ENCODE measurements around the gene TRIM23.
A peak's percentile ranks its signal among the peaks of the same experiment; 100 is the strongest.
"Not testable (repeated sequence)": the region's sequence is repeated elsewhere in the genome, so short reads cannot be mapped to it uniquely, and the experiment has no call there.

TRIM23 gene

GRCh38 chr5:65624025-65624570 is at the start of gene TRIM23:
TRIM23 (minus strand) TSS chr5:65624333; CDS start chr5:65624274, 59 bp downstream.
- DNase-seq: peak; percentile 92

DNA sequence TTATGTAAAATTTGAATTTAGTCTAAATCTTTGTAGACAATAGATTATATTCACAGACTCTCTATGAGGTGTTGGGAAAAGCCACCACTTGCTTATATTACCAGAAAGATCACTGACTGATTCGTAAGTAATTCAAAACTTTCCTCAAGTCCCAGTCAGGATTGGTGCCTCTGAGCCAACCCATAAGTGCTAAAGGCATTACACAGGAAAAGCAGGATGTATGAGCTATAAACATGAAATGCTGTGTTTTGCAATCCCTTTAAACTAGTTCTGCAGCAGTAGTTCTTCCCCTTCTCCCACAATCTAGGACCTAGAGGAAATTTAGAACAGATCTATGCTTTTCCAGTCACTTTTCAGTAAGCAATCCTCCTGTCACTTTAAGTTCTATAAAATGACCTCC is 48.7 kb upstream of the TRIM23 start:
- DNase-seq: no peak

DNA sequence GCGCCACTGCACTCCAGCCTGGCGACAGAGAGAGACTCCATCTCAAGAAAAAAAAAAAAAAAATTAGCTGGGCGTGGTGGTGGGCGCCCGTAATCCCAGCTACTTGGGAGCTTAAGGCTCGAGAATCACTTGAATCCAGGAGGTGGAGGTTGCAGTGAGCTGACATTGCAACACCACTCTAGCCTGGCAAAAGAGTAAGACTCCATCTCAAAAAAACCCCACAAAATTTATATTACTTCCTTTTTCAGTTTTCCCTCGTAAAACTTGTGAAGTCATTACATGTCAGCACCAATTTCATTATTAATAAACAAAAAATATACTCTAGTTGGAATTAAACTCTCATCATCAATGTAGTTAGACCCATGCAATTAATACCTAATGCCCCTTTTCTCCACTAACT is 44.6 kb upstream of the TRIM23 start:
- DNase-seq: no peak

DNA sequence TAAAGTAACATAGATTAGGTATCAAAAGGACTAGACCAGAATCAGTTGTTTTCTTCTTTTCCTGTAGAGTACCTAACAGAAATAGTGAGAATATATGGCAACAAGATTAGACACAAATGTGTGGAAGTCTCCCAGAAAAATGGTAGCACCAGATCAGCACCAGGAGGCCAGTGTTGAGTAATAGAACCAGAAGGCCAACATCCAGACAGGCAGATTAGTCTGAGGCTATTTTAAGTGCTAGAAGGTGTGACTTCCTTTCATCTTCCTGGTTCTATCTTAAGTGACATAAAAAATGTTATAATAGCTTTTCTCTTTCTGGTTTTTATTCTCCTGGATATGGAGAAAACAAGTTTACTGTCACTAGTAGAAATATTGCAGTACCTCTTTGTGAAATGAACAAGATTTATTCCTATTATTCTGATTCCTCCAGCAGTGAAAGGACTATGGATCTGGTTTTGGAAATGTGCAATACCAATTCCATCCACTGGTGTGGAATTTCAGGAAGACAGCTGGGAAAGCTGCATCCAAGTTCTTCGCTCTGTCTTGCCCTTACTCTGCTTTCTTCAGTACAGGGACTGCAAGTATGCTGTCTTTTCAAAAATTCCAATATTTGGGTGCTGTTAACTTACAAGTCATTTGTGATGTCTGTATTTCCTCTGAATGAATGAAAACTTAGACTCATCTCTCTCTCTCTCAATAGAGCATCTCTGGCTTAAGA is 39.8 kb upstream of the TRIM23 start:
- DNase-seq: no peak

DNA sequence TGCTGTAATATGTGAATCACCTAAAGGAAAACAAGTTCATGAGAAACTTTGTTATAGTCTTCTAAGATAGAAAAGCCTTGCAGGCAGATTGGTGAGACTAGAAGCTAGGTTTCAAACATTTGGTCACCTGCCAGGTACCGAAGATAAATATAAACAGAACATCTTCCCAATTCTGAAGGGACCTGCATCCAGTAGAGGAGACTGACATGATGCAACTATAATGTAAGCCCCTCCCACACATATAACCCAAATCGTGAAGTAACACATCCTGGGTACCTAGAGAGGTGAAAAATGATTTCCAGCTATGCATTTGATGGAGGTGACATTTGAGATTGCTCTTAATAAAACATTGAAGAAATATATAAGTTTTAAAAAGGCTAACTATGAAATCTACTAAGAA is 30.6 kb upstream of the TRIM23 start:
- DNase-seq: no peak

- DNase-seq: no peak
These were observed 27.0 kb upstream of the TRIM23 start for GRCh38 chr5:65651144-65651543.

DNA sequence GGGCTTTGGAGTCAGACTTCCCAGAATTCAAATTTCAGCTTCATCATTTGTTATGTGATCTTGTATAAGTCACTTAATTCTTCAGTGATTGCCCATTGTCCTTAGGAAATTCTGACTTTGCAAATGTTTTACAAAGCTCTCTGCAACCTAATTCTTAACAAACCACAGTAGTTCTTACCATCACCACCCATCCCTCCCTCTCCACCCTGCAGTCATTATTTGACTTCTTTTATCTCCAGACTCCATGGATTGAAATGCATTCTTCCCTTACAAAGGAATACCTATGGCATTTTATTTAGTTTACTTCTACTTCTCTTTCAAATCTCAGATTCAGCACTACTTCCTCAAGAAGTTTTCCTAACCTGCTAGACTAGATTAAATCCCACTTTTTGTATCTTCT is 23.8 kb upstream of the TRIM23 start:
- DNase-seq: no peak

DNA sequence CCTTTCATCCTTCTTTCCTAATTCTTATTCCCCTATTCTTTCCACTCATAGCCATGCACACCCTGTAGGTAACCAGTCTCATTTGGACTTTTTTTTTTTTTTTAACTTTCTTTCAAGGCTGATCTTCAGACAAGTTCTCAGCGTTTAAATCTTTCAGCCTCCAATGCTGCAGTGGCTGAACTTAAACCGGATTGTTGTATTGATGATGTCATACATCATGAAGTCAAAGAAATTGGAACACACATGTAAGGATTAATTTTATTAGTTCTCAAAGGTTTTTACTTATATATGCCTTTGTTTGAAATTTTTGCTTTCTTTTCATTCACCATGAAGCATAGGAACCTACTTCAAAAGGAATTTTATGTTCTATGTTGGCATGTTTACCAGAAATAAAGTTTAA is 22.8 kb upstream of the TRIM23 start:
- no peak for DNase-seq

- DNase-seq: no peak
These were observed 16.1 kb upstream of the TRIM23 start for GRCh38 chr5:65640240-65640639.

DNA sequence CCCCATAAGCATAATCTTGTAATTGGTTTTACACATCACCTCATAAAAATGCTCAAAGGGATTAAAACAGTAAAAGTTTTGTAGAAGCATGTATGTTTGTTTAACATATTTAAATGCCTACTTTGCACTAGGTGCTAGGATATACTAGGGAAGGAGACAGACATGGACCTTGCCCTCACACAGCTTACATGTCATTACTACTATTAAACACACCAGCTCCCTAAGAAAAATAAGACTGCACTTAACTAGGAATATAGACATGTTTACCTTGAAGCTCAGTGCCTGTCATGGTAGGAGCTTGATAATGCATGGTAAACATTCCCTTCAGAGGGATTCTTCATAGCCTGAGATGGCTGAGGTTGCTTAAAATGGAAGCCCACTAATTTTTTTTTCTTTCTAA is 6.8 kb upstream of the TRIM23 start:
- DNase-seq: no peak

DNA sequence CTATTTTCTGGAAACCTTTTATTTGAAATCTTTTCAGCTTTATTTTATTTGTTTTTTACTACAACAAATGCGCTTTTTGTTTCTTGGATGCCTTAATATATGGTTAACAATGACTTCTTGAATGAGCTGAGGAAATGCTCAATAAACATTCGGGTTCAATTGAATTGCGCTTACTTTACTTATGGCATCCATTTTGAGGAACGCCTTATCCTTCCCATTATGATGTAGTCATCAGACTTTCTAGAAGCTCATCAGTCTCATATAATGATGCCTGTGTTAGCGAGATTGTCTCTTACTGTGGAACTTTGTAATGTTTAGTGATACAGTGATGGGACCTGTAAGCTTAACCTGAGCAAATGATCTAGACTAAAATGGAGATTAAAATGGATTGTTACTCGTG is 1.6 kb upstream of the TRIM23 start:
- no peak for DNase-seq

DNA sequence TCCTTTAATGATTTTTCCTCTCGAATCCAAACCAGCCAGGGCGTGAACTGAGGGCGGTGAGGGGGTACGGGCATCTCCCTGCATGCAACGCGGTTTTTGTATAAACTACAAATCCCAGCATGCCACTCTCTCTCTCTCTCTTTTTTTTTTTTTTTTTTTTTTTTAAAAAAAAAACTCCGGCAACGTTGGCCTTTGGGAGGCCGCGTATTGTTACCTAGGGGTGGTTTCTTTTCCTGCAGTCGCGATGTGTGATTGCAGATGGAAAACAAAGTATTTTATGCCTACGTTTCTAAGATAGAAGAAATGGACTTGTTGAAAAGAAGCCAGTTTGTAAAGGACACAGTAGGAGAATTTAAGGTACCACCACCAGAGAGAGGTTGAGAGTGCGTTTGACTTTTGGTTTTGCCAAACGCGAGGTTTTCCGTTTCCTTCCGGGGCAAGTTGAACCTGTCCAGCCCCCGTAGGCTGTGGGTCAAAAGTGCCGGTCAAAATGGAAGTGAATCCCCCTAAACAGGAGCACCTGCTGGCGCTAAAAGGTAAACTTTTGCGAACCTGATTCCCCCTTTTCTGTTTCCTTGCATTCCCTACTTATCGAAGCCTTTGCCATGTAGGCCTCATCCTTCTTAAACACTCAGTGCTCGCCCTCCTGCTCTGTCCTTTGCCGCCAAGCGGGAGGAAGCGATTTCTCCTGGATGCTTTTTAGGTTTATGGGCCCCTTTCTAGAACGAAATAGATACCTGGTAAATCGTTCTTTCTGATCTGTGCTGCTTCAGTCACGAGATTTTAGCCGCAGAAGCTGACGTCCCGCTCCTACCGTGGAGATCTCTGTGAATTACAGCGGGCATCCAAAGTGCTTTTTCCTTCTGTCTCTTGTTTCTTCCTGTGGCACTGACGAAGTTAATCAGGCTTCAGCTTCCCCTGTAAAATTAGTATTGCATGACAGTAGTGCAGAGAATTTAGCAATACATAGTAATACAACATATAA is 730 bp upstream of the TRIM23 start, which contains the start of the genes SHLD3 and TRAPPC13:
TSS of gene SHLD3 (plus strand) at position 457 of the 985 bp plus-strand sequence. CDS start 4,561 bp downstream, outside the sequence.
TSS of gene TRAPPC13 (plus strand) at position 457 of the 985 bp plus-strand sequence. CDS start at position 491, 34 bp downstream.
- peak; percentile 90 for DNase-seq

- DNase-seq: no peak
These were observed 651 bp downstream of the TRIM23 start for GRCh38 chr5:65623482-65623881.

DNA sequence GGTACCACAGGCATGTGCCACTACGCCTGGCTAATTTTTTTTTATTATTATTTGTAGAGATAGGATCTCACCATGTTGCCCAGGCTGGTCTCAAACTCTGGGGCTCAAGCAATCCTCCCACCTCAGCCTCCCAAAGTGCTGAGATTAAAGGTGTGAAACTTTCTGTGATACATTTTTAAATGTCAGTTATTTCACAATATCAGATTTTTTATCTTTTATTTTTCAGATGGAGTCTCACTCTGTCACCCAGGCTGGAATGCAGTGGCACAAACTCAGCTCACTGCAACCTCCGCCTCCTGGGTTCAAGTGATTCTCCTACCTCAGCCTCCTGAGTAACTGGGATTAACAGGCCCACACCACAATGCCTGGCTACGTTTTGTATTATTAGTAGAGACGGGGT is 2.2 kb downstream of the TRIM23 start:
- DNase-seq: not testable (repeated sequence)

GRCh38 chr5:65620021-65620420 is 4.1 kb downstream of the TRIM23 start:
- DNase-seq: no peak

GRCh38 chr5:65612298-65612907 is 11.7 kb downstream of the TRIM23 start:
- DNase-seq: no peak

- no peak for DNase-seq
These were observed 12.6 kb downstream of the TRIM23 start for GRCh38 chr5:65611524-65611923.

GRCh38 chr5:65601761-65602160 is 22.4 kb downstream of the TRIM23 start:
- DNase-seq: not testable (repeated sequence)

- DNase-seq: no peak
These were observed 35.4 kb downstream of the TRIM23 start for GRCh38 chr5:65588694-65589093.

GRCh38 chr5:65577141-65577540 is 47.0 kb downstream of the TRIM23 start:
- no peak for DNase-seq

- DNase-seq: no peak
These were observed 53.4 kb downstream of the TRIM23 start for GRCh38 chr5:65570598-65571226.

- no peak for DNase-seq
These were observed 57.6 kb downstream of the TRIM23 start for GRCh38 chr5:65566505-65566904.
